ENCODE results near the gene CNDP1.

CNDP1 gene

DNA sequence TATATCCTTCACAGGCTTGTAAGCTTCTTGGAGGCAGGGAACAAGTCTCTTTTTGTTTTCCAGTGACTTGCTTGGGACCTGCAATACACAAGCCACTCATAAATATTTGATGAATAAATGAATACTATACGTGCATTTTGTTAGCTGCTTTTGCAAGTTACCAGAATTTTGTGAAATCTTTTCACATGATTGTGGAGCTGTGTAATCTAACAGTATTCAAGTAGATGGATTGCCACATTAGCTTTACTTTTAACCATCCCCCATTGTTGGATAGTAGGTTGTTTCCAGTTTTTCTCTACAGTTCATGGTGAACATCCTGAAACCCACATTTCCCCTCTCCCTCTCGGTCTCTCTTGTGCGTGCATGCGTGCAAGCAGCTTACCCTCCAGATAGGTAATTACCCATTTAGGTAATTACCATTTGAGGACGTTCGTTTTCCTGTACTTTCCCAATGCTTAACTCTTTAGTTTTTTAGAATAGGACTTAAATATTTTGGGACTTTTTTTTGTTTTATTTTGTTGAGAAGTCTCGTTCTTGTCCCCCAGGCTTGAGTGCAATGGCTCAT, 75.8 kb downstream of the CNDP1 start (continued):
- TF ChIP-seq, protein P1, sequence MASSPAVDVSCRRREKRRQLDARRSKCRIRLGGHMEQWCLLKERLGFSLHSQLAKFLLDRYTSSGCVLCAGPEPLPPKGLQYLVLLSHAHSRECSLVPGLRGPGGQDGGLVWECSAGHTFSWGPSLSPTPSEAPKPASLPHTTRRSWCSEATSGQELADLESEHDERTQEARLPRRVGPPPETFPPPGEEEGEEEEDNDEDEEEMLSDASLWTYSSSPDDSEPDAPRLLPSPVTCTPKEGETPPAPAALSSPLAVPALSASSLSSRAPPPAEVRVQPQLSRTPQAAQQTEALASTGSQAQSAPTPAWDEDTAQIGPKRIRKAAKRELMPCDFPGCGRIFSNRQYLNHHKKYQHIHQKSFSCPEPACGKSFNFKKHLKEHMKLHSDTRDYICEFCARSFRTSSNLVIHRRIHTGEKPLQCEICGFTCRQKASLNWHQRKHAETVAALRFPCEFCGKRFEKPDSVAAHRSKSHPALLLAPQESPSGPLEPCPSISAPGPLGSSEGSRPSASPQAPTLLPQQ (tag by site-specific recombination; IDR thresholded peaks at IDR 0.05): no peak
- TF ChIP-seq ZNF354C (tag by site-specific recombination; IDR thresholded peaks at IDR 0.05; ENCODE audit: borderline replicate concordance, low read depth): no peak
- TF ChIP-seq, protein P2, sequence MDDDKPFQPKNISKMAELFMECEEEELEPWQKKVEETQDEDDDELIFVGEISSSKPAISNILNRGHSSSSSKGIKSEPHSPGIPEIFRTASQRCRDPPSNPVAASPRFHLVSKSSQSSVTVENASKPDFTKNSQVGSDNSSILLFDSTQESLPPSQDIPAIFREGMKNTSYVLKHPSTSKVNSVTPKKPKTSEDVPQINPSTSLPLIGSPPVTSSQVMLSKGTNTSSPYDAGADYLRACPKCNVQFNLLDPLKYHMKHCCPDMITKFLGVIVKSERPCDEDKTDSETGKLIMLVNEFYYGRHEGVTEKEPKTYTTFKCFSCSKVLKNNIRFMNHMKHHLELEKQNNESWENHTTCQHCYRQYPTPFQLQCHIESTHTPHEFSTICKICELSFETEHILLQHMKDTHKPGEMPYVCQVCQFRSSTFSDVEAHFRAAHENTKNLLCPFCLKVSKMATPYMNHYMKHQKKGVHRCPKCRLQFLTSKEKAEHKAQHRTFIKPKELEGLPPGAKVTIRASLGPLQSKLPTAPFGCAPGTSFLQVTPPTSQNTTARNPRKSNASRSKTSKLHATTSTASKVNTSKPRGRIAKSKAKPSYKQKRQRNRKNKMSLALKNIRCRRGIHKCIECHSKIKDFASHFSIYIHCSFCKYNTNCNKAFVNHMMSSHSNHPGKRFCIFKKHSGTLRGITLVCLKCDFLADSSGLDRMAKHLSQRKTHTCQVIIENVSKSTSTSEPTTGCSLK (tag by site-specific recombination; IDR thresholded peaks at IDR 0.05): no peak
- TF ChIP-seq ZBTB8A (tag by site-specific recombination; IDR thresholded peaks at IDR 0.05): no peak
- TF ChIP-seq, protein P3, sequence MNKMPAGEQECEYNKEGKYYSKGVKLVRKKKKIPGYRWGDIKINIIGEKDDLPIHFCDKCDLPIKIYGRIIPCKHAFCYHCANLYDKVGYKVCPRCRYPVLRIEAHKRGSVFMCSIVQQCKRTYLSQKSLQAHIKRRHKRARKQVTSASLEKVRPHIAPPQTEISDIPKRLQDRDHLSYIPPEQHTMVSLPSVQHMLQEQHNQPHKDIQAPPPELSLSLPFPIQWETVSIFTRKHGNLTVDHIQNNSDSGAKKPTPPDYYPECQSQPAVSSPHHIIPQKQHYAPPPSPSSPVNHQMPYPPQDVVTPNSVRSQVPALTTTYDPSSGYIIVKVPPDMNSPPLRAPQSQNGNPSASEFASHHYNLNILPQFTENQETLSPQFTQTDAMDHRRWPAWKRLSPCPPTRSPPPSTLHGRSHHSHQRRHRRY (tag by site-specific recombination; IDR thresholded peaks at IDR 0.05): no peak
- no peak for TF ChIP-seq MZF1 (tag by site-specific recombination; IDR thresholded peaks at IDR 0.05; ENCODE audit: borderline replicate concordance)
- TF ChIP-seq SCRT1 (tag by site-specific recombination; IDR thresholded peaks at IDR 0.05; ENCODE audit: borderline replicate concordance): no peak
- TF ChIP-seq, protein P4, sequence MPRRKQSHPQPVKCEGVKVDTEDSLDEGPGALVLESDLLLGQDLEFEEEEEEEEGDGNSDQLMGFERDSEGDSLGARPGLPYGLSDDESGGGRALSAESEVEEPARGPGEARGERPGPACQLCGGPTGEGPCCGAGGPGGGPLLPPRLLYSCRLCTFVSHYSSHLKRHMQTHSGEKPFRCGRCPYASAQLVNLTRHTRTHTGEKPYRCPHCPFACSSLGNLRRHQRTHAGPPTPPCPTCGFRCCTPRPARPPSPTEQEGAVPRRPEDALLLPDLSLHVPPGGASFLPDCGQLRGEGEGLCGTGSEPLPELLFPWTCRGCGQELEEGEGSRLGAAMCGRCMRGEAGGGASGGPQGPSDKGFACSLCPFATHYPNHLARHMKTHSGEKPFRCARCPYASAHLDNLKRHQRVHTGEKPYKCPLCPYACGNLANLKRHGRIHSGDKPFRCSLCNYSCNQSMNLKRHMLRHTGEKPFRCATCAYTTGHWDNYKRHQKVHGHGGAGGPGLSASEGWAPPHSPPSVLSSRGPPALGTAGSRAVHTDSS (tag by site-specific recombination; IDR thresholded peaks at IDR 0.05): no peak
- TF ChIP-seq ZNF174 (tag by site-specific recombination; IDR thresholded peaks at IDR 0.05): no peak
- TF ChIP-seq IKZF3 (tag by site-specific recombination; IDR thresholded peaks at IDR 0.05): no peak
- TF ChIP-seq ZBTB48 (tag by site-specific recombination; IDR thresholded peaks at IDR 0.05): no peak

DNA sequence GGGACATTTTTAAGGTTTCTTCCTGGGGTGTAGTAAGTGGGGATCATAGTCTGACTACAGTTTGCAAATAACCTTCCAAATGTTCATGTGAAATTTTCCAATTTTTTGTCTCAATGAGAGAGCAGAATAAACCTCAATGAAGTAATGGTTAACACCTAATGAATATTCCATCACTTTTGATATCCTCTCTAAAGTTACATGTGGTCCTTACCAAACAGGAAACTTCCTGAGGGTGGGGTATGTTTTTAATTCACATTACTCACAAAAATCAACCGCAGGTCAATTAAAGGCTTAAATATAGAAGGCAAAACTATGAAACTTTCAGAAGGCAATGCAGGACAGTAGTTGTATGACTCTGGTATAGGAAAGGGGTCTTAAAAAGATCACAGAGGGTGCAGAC, 76.6 kb downstream of the CNDP1 start:
- no peak overlapping the region for H3K4me3 ChIP-seq (ENCODE audit: low read depth, low read length)
- no peak overlapping the region for H3K27ac ChIP-seq (ENCODE audit: extremely low read depth, low read depth, low read length)
- no peaks in the 10 kb centered on the region for H3K9me3 ChIP-seq (ENCODE audit: control insufficient read depth, insufficient read depth, low read depth, low read length)
- peaks cover 3% of the 10 kb centered on the region; the same call in 1 of the 2 replicates for H3K4me1 ChIP-seq (ENCODE audit: control insufficient read depth, insufficient read depth, low read length)
- H3K36me3 ChIP-seq (ENCODE audit: control insufficient read depth in 2 of 2, insufficient read depth in 1 of 2, low read length in 2 of 2): no peaks in the 10 kb centered on the region
- TF ChIP-seq ZNF560 (tag by site-specific recombination; IDR thresholded peaks at IDR 0.05; ENCODE audit: borderline replicate concordance) (no peak), ZNF157 (tag by site-specific recombination; IDR thresholded peaks at IDR 0.05) (no peak), ZNF555 (tag by site-specific recombination; conservative IDR thresholded peaks at IDR 0.05) (no peak), ZNF155 (tag by site-specific recombination; IDR thresholded peaks at IDR 0.05) (no peak), ZNF624 (tag by site-specific recombination; IDR thresholded peaks at IDR 0.05) (no peak), ZNF677 (tag by site-specific recombination; IDR thresholded peaks at IDR 0.05) (no peak), ZNF423 (tag by site-specific recombination; IDR thresholded peaks at IDR 0.05) (no peak), KLF1 (tag by site-specific recombination; IDR thresholded peaks at IDR 0.05) (no peak), ZNF394 (tag by site-specific recombination; IDR thresholded peaks at IDR 0.05; ENCODE audit: borderline replicate concordance) (no peak), ZNF169 (tag by site-specific recombination; IDR thresholded peaks at IDR 0.05) (no peak), ZNF335 (tag by site-specific recombination; conservative IDR thresholded peaks at IDR 0.05) (no peak), TCF7L2 (IDR thresholded peaks at IDR 0.05; ENCODE audit: borderline replicate concordance, low read depth, low read length) (no peak), ZNF184 (tag by site-specific recombination; IDR thresholded peaks at IDR 0.05) (no peak), ZNF221 (tag by site-specific recombination; IDR thresholded peaks at IDR 0.05; ENCODE audit: borderline replicate concordance) (no peak), ZNF707 (tag by site-specific recombination; IDR thresholded peaks at IDR 0.05) (no peak)
- ChIA-PET CTCF (interaction anchor here (1.5 kb wide), 1 partner anchor 12 kb away, joined by 7 read pairs; no protein-coding TSS in a partner anchor), POLR2A (no interaction called here)

All from HEK293 (cell line).